HS-5 (cell line): ENCODE data around the gene FAM169A.
"Not testable (repeated sequence)": the region's sequence is repeated elsewhere in the genome, so short reads cannot be mapped to it uniquely, and the experiment has no call there.

ENCODE experiments used
- DNase-seq: peaks from one replicate; pipeline ENCODE4 v3.0.0-alpha.2; 2012; ENCODE audit warnings: low read depth

The FAM169A gene

GRCh38 chr5:74791669-74792068, 74.5 kb downstream of the FAM169A start:
- DNase-seq: not testable (repeated sequence)

- DNase-seq: no peak
Measured at GRCh38 chr5:74787424-74787823, 78.8 kb downstream of the FAM169A start.

- no peak for DNase-seq
Measured at GRCh38 chr5:74786851-74787250, 79.3 kb downstream of the FAM169A start.

GRCh38 chr5:74778609-74779008, 87.6 kb downstream of the FAM169A start:
- DNase-seq: no peak

- DNase-seq: no peak
Measured at GRCh38 chr5:74772359-74772758, 93.8 kb downstream of the FAM169A start.

GRCh38 chr5:74767579-74767913, 98.6 kb downstream of the FAM169A start:
- no peak for DNase-seq

GRCh38 chr5:74766849-74767578, 99.2 kb downstream of the FAM169A start, which contains the start of the genes GFM2 and NSA2:
TSS of gene GFM2 (minus strand) at chr5:74767117. CDS start at chr5:74763742, 3,375 bp downstream.
TSS of gene NSA2 (plus strand) at chr5:74767249. CDS start at chr5:74767361, 112 bp downstream.
- peak; percentile 81 for DNase-seq

- DNase-seq: no peak
Measured at GRCh38 chr5:74766418-74766848, 99.8 kb downstream of the FAM169A start.

GRCh38 chr5:74765929-74766328, 100.3 kb downstream of the FAM169A start:
- DNase-seq: no peak

GRCh38 chr5:74765201-74765600, 101.0 kb downstream of the FAM169A start:
- no peak for DNase-seq

- no peak for DNase-seq
Measured at GRCh38 chr5:74763504-74763903, 102.7 kb downstream of the FAM169A start.

GRCh38 chr5:74762599-74762998, 103.6 kb downstream of the FAM169A start:
- DNase-seq: peak; percentile 97

- no peak for DNase-seq
Measured at GRCh38 chr5:74761241-74761640, 104.9 kb downstream of the FAM169A start.

GRCh38 chr5:74748742-74749141, 117.4 kb downstream of the FAM169A start:
- not testable (repeated sequence) for DNase-seq

GRCh38 chr5:74738406-74738805, 127.8 kb downstream of the FAM169A start:
- no peak for DNase-seq

- DNase-seq: no peak
Measured at GRCh38 chr5:74736759-74737158, 129.4 kb downstream of the FAM169A start.
